LHCN-M2 (cell line): ENCODE measurements around the gene BMP7. TPM values are rescaled to one million over a fixed set of nuclear protein-coding genes. Genes with fewer than 3 reads are reported as not detected.

Source experiments
- DNase-seq: peaks from one replicate; pipeline ENCODE4 v3.0.0-alpha.2; 2012; ENCODE audit warnings: low read depth
- total RNA-seq: library from RNA; depleted of rRNA; stranded (reverse); fragments of >200 nt; gene quantifications from 2 replicates; pipeline ENCODE4 v1.2.3, GENCODE V29; 2014; rRNA removed

BMP7 gene
- total RNA-seq, 1 experiment from 2014 or later = not detected

DNA sequence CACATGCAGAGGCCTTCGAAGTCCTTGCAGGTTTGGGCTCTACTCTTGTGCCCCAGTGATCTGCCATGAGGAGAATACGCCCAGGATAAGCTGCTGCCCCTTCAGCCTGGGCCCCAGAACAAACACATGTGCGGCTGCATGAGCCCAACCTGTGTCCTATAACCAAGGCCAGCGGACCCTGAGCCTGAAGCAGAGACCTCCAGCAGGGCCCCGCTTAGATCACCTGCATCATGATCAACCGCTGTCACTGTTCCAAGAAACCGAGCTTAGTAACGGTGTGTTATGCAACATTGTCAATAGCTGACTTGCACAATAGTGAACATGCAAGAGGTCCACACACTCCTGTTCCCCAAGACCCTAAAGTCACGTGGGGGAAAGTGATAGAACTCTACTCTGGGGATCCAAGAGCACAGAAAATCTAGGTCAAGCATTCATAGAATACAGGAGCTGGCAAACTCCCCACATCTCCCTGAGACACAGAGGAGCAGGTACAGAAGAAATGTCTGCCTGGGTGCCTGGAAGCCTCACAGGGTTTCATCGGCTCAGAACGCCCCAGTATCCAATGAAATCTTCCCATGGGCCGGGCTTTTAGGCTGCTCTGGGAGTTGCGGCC lies 136.2 kb downstream of the BMP7 start:
- DNase-seq = no peak

DNA sequence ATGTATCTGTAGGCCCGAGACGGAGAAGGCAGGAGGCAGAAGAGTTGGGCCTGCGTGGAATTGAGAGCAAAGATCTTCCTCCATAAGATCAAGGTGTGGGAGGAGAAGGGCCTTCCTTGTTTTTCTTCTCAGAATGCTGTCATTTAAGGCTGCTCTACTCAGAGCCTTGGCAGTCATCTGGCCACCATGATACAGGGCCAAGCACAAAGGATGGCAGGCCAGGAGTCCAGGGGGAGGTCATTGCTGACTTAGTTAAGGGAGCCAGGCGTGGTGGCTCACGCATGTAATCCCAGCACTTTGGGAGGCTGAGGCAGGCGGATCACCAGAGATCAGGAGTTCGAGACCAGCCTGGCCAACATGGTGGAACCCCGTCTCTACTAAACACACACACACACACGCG lies 137.1 kb downstream of the BMP7 start:
- no peak for DNase-seq

- no peak for DNase-seq
Measured at GRCh38 chr20:57128044-57128757, 138.2 kb downstream of the BMP7 start.

GRCh38 chr20:57126481-57127092 lies 139.9 kb downstream of the BMP7 start:
- DNase-seq = no peak

DNA sequence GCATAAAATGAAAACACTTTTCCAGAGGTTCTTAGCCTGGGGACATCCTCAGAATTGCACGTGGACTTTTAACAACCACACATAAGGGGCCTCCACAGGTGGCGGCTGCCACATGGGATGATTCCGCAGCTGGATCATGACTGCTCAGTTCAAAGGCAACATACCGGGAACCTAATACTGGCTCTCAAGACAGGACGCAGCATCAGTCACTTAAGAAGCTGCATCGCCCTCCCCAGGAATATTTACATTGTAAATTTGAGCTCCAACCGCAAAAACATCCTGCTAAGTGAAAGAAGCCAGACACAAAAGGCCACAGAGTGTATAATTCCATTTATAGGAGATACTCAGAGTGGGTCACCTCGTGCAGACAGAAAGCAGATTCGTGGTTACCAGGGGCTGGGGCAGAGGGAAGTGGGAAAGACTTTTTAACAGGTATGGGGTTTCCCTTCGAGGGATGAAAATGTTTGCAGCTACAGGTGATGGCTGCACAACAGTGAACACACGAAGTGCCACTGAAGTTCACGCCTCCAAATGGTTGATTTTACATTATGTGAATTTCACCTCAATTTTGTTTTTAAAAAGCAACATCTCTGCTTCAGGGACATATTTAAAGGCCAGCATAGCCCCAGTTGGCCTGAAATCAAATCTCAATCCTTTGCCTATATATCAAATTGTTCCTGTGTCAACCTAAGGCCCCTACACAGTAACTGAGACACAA lies 141.5 kb downstream of the BMP7 start:
- no peak for DNase-seq

GRCh38 chr20:57124366-57124765 lies 142.1 kb downstream of the BMP7 start:
- no peak for DNase-seq

DNA sequence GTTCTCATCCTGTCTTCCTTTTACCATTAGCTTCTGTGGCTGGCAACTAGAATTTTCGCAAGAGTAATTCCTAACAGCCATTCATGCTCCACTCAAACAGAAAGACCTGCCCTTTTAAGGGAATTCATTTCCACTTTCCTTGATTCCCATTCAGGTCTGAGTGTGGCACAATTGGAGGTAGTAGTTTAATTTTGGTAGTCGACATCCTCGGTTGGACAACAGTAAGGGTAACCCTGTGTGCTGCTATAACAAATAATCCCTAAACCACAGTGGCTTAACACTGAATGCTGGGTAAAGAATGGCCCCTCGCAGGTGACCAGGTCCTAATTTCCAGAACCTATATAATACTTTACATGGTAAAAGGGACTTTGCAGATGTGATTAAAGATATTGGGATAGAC lies 142.9 kb downstream of the BMP7 start:
- no peak for DNase-seq

- no peak for DNase-seq
Measured at GRCh38 chr20:57122536-57123489, 143.6 kb downstream of the BMP7 start.

- DNase-seq = no peak
Measured at GRCh38 chr20:57118964-57119363, 147.5 kb downstream of the BMP7 start.

Other genes starting within 250 kb of the BMP7 start
- gene SPO11, start 63.2 kb upstream of the BMP7 start, total RNA-seq = not detected in 2 replicates
- 39.1 and 41.2 TPM in 2 replicates for gene RAE1, start 84.6 kb upstream of the BMP7 start, total RNA-seq
- 7.4 and 8.6 TPM in 2 replicates for gene RBM38, start 124.8 kb upstream of the BMP7 start, total RNA-seq